ENCODE results near the gene SLC16A8.

The SLC16A8 gene

GRCh38 chr22:38050720-38051119 is 33.3 kb downstream of the SLC16A8 start:
- Histone ChIP-seq H3K4me3 (ENCODE audit: low read depth in 1 of 2, low read length in 2 of 2) (no peak overlapping the region), H3K4me2 (ENCODE audit: insufficient read depth, low read length) (no peak overlapping the region), H3K27ac (ENCODE audit: low read length) (no peak overlapping the region), H3K36me3 (ENCODE audit: insufficient read depth, low read length) (no peaks in the 10 kb centered on the region), H3K9me3 (ENCODE audit: insufficient read depth, low read length, severe bottlenecking) (no peaks in the 10 kb centered on the region), H3K27me3 (ENCODE audit: insufficient read depth, low read length, poor library complexity) (peaks cover 2% of the 10 kb centered on the region), H4K20me1 (ENCODE audit: insufficient read depth, low read length) (peaks cover 5% of the 10 kb centered on the region; the same call in 1 of the 2 replicates), H3K79me2 (ENCODE audit: insufficient read depth, low read length) (no peaks in the 10 kb centered on the region), H3K9ac (ENCODE audit: low read depth, low read length) (no peak overlapping the region), H3K4me1 (ENCODE audit: insufficient read depth, low read length) (peaks cover 8% of the 10 kb centered on the region), H2AFZ (ENCODE audit: low read depth, low read length) (no peak overlapping the region)
- ATAC-seq (ENCODE audit: insufficient read depth, low read depth) = no peak
- no peak for DNase-seq
- no peak for TF ChIP-seq EZH2 (IDR thresholded peaks at IDR 0.05; ENCODE audit: borderline replicate concordance, low read depth, low read length, severe bottlenecking)
- TF ChIP-seq CTCF (IDR thresholded peaks at IDR 0.05; ENCODE audit: borderline replicate concordance, extremely low read depth, low read length, poor library complexity, severe bottlenecking) = no peak

- DNase-seq (no peak), ATAC-seq (ENCODE audit: insufficient read depth, low read depth) (no peak)
- H3K4me1 ChIP-seq (ENCODE audit: insufficient read depth, low read length) = peaks cover 8% of the 10 kb centered on the region
Measured at GRCh38 chr22:38049812-38050619, 34.0 kb downstream of the SLC16A8 start.

GRCh38 chr22:38046070-38046748 is 37.8 kb downstream of the SLC16A8 start:
- no peak for TF ChIP-seq EZH2 (IDR thresholded peaks at IDR 0.05; ENCODE audit: borderline replicate concordance, low read depth, low read length, severe bottlenecking)
- Histone ChIP-seq H3K36me3 (ENCODE audit: insufficient read depth, low read length) (no peaks in the 10 kb centered on the region), H3K27me3 (ENCODE audit: insufficient read depth, low read length, poor library complexity) (no peaks in the 10 kb centered on the region), H4K20me1 (ENCODE audit: insufficient read depth, low read length) (no peaks in the 10 kb centered on the region), H3K27ac (ENCODE audit: low read length) (no peak overlapping the region), H3K9ac (ENCODE audit: low read depth, low read length) (no peak overlapping the region), H3K79me2 (ENCODE audit: insufficient read depth, low read length) (no peaks in the 10 kb centered on the region), H3K4me3 (ENCODE audit: low read depth in 1 of 2, low read length in 2 of 2) (no peak overlapping the region), H3K4me2 (ENCODE audit: insufficient read depth, low read length) (no peak overlapping the region), H3K9me3 (ENCODE audit: insufficient read depth, low read length, severe bottlenecking) (no peaks in the 10 kb centered on the region), H3K4me1 (ENCODE audit: insufficient read depth, low read length) (no peaks in the 10 kb centered on the region), H2AFZ (ENCODE audit: low read depth, low read length) (no peak overlapping the region)
- ATAC-seq (ENCODE audit: insufficient read depth, low read depth) (no peak), DNase-seq (no peak)

More at GRCh38 chr22:38049812-38050619, 34.0 kb downstream of the SLC16A8 start:
- TF ChIP-seq CTCF (IDR thresholded peaks at IDR 0.05; ENCODE audit: borderline replicate concordance, extremely low read depth, low read length, poor library complexity, severe bottlenecking) (no peak), EZH2 (IDR thresholded peaks at IDR 0.05; ENCODE audit: borderline replicate concordance, low read depth, low read length, severe bottlenecking) (no peak)
- Histone ChIP-seq H3K4me3 (ENCODE audit: low read depth in 1 of 2, low read length in 2 of 2) (no peak overlapping the region), H3K79me2 (ENCODE audit: insufficient read depth, low read length) (no peaks in the 10 kb centered on the region), H2AFZ (ENCODE audit: low read depth, low read length) (no peak overlapping the region), H3K36me3 (ENCODE audit: insufficient read depth, low read length) (no peaks in the 10 kb centered on the region), H3K27ac (ENCODE audit: low read length) (no peak overlapping the region), H4K20me1 (ENCODE audit: insufficient read depth, low read length) (peaks cover 5% of the 10 kb centered on the region; the same call in 1 of the 2 replicates), H3K27me3 (ENCODE audit: insufficient read depth, low read length, poor library complexity) (peaks cover 2% of the 10 kb centered on the region), H3K9me3 (ENCODE audit: insufficient read depth, low read length, severe bottlenecking) (no peaks in the 10 kb centered on the region), H3K4me2 (ENCODE audit: insufficient read depth, low read length) (no peak overlapping the region), H3K9ac (ENCODE audit: low read depth, low read length) (no peak overlapping the region)

All from DND-41 (cell line).